Testis (tissue), 3 donors: Measurements from ENCODE around the gene RAD21L1. TPM values are rescaled to one million over a fixed set of nuclear protein-coding genes. Genes with fewer than 3 reads are reported as not detected.

Source experiments
- DNase-seq: peaks from one replicate; pipeline ENCODE4 v3.0.0-alpha.2; 2019
- H3K27ac ChIP-seq, 2 donors: fragments of 200-600 bp; sonication (generic); one replicate each; pipeline ENCODE4 v1.5.1; 2019
- H3K27me3 ChIP-seq: fragments of 200-600 bp; sonication (generic); one replicate; pipeline ENCODE4 v1.5.1; 2019
- H3K36me3 ChIP-seq: fragments of 200-600 bp; sonication (generic); one replicate; pipeline ENCODE4 v1.5.1; 2017; ENCODE audit warnings: low read depth; ENCODE audit errors: missing control alignments
- H3K4me1 ChIP-seq: fragments of 200-600 bp; sonication (generic); one replicate; pipeline ENCODE4 v1.5.1; 2019
- H3K4me3 ChIP-seq, 2 donors: fragments of 200-600 bp; sonication (generic); one replicate each; pipeline ENCODE4 v1.5.1; 2017 to 2019
- H3K9me3 ChIP-seq: fragments of 200-600 bp; sonication (generic); one replicate; pipeline ENCODE4 v1.5.1; 2017
- CTCF ChIP-seq, 3 experiments: fragments of 450-650 bp in 2 of 3; fragments of 200-600 bp in 1 of 3; sonication (generic) in 1 of 3; IDR thresholded peaks; one replicate each; pipeline ENCODE4 v1.5.1; 2016 to 2019; ENCODE audit warnings: antibody characterized with exemption in 3 of 3, mild to moderate bottlenecking in 2 of 3, moderate library complexity in 1 of 3
- POLR2A ChIP-seq: fragments of 450-650 bp; IDR thresholded peaks from one replicate; pipeline ENCODE4 v1.6.1; 2017; ENCODE audit warnings: antibody characterized with exemption, mild to moderate bottlenecking, moderate library complexity
- whole genome bisulfite sequencing, 2 donors: methylation state at CpG; one replicate each; pipeline ENCODE4 v1.1.5; 2018; 5-methylcytosine and 5-hydroxymethylcytosine counted together
- intact Hi-C: fragments of 100-400 bp; cut with DNase I; formaldehyde crosslinking; loops from one replicate; pipeline ENCODE4 v1.15.1; 2023; ENCODE audit warnings: low total_unique reads
- polyA plus RNA-seq: library from polyadenylated mRNA; stranded (reverse); fragments of 350-450 nt; fragmentation: Illumina TruSeq; extraction: RNeasy Lipid Tissue Mini Kit (QIAGEN cat#74804); gene quantifications from one replicate; pipeline ENCODE4 v1.2.3, GENCODE V29; 2014; ENCODE audit warnings: low read depth, low replicate concordance; ENCODE audit not compliant: insufficient read depth
- total RNA-seq, 2 donors: library from RNA; depleted of rRNA; stranded (reverse); fragments of >200 nt; gene quantifications; one replicate each; pipeline ENCODE4 v1.2.3, GENCODE V29; 2016

Gene RAD21L1
- total and polyA plus RNA-seq, 3 donors from 2014 or later = 7.5 to 13.7 (median 12.1) TPM

DNA sequence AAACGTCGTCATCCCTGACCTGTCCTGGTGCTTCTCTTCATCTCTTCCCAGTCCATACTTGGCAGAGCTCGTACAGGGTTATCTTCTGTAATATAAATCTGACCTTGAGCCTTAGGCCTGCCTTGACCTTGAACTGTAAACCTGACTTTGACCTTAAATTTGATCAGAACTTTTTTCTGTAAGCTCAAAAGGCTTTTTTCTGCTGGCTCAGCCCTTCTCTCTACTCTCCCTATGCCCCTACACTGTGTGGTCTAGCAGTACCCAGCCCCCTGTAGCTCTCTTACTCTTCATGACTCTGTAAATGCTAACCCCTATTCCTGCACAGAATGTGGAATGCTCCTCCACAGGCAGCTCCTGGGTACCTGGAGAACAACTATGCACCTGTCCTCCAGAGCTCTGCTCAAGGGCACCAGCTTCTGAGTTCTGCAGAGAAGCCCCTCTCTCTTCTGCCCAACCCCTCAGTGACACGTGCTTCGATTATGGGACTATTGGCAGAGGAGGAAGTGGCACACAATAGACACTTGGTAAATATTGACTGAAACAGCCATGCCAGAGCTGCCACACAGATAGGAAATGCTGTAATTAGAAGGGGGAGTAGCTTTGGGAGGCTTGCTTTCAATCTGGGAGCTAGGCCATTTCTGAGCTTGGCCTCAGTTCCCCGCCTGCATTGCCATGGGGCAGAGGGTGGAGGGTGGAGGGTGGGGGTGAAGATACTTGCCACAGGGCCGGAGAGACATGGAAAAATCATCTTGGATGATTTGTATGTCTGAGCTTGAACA lies 55.6 kb downstream of the RAD21L1 start:
- intact Hi-C loops = no loop called here
- no peaks in the 10 kb centered on the region for H3K36me3 ChIP-seq
- no peaks in the 10 kb centered on the region for H3K4me1 ChIP-seq
- peak; percentile 4 for DNase-seq
- no peak for TF ChIP-seq CTCF (IDR thresholded peaks at IDR 0.05)
- H3K27ac ChIP-seq = no peak overlapping the region
- 68 to 72% methylated on average over 7 of the region's 7 CpGs for WGBS, 2 donors
- no peak overlapping the region for H3K4me3 ChIP-seq
- no peaks in the 10 kb centered on the region for H3K27me3 ChIP-seq
- no peaks in the 10 kb centered on the region for H3K9me3 ChIP-seq

GRCh38 chr20:1282966-1283365 lies 57.1 kb downstream of the RAD21L1 start:
- 62 to 63% methylated on average over 2 to 3 of the region's 3 CpGs for WGBS, 2 donors
- TF ChIP-seq POLR2A = no peak
- Histone ChIP-seq H3K4me3 (no peak overlapping the region), H3K4me1 (no peaks in the 10 kb centered on the region), H3K27ac (no peak overlapping the region), H3K27me3 (no peaks in the 10 kb centered on the region), H3K9me3 (no peaks in the 10 kb centered on the region), H3K36me3 (no peaks in the 10 kb centered on the region)
- DNase-seq = no peak
- intact Hi-C loops = no loop called here

DNA sequence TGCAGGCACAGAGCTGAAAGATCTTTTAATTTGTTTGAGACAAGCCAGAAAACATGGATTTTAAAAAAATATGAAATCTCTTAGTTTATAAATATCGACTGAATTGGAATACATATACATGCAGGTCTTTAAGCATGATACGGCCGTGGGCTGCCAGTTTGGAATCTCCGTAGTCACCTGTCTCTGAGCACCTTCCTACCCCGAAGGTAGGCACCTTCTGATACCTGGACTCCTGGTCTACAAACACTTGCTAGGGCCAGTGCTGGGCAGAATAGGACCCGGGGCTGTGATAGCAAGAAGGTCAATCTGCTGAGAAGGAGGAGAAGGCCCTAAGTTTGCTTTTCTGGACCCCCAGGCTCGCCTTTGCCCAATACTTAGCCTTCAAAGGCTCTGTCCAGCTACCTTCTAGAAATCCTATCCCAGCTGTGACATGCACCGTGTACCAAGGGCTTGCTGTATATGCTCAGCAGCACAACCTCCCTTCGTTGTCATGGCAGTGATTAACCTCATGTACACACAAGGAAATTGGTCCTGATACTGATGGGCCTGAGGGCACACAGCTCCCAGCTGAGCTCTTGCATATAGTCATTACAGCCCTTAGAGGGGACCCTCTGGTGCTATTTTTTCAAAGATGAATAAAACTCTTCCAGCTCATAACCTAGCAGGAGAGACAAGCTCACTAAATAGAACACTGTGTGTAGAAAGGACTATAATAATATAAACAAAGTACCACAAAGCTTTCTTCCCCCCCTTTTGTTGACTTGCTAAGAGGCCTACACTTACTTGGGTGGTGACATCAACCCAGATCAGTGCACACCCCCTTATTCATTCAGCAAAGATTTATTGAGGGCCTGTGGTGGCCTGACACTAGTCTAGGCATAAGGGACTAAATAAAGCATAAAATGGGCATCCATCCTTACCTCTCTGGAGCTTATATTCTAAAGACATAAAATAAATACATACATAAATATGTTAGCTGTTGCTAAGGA lies 58.0 kb downstream of the RAD21L1 start:
- intact Hi-C loops = no loop called here
- no peak for DNase-seq
- 92 to 93% methylated on average over 9 of the region's 9 CpGs for WGBS, 2 donors

DNA sequence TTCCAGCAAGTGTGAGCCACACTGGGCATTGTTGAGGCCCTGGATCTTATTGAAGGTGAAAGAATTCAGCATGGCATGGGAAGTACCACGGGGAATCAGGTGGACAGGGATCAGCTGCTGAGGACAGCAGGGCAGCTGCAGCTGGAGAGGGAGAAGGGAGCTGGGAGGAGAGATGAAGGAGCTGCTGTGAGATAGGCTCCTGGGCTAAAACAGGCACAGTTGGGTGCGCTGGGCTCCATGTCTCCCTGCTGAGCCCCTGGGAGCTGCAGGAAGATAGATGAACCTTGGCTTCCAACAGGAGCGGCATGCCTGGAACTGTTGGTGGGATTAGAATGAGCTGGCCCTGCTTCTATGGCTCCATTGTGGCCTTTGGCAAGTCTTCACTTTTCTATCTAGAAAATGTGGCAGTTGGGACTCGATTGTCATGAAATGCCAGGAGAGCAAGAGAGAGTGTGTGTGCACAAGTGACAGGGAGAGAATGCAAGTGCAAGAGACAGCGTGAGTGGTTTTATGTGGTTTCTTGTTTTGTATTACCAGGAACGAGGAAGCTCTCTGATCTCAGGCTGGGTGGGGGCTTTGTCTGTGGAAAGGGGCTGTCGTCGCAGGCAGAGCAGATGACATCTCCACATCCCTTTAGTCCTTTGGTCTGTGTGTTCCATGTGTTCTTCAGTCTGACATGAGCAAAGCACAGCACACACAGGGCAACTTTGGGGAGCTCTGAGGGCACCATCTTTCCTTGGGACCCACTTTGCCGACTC lies 60.6 kb downstream of the RAD21L1 start:
- Histone ChIP-seq H3K27me3 (no peaks in the 10 kb centered on the region), H3K4me1 (peaks cover 4% of the 10 kb centered on the region), H3K9me3 (no peaks in the 10 kb centered on the region), H3K4me3 (no peak overlapping the region), H3K36me3 (no peaks in the 10 kb centered on the region), H3K27ac (no peak overlapping the region)
- 88 to 89% methylated on average over 9 of the region's 9 CpGs for WGBS, 2 donors
- TF ChIP-seq CTCF (IDR thresholded peaks at IDR 0.05) (no peak), POLR2A (no peak)
- no peak for DNase-seq
- intact Hi-C loops = no loop called here

More for the DNA sequence above, 58.0 kb downstream of the RAD21L1 start:
- H3K36me3 ChIP-seq = no peaks in the 10 kb centered on the region
- no peaks in the 10 kb centered on the region for H3K4me1 ChIP-seq
- H3K4me3 ChIP-seq = no peak overlapping the region
- no peak overlapping the region for H3K27ac ChIP-seq
- no peaks in the 10 kb centered on the region for H3K27me3 ChIP-seq
- TF ChIP-seq POLR2A = no peak
- TF ChIP-seq CTCF (IDR thresholded peaks at IDR 0.05) = no peak
- no peaks in the 10 kb centered on the region for H3K9me3 ChIP-seq
